ENCODE data around the gene ETFB. TPM values are rescaled to one million over a fixed set of nuclear protein-coding genes. Genes with fewer than 3 reads are reported as not detected.

Gene ETFB
- total RNA-seq, 2 experiments from 2014 or later, result 190 to 193 TPM

- intact Hi-C loops (cut with micrococcal nuclease), result loop anchor here (1.0 kb wide), 1 partner anchor 319 kb away; no protein-coding TSS in a partner anchor
- Mint-ChIP-seq H3K27ac (no peak overlapping the region), H3K27me3 (no peaks in the 10 kb centered on the region), H3K9me3 (no peaks in the 10 kb centered on the region), H3K36me3 (no peaks in the 10 kb centered on the region), H3K4me3 (peak overlapping the region; percentile 85), H3K4me1 (ENCODE audit: low read depth) (peaks cover 15% of the 10 kb centered on the region)
- DNase-seq, result no peak
- CTCF ChIA-PET, result interaction anchor here (0.6 to 2.8 kb wide), 17 partner anchors 11 to 323 kb away, joined by 3 to 30 read pairs (median 4); no protein-coding TSS in a partner anchor
- POLR2A ChIA-PET, result no interaction called here
Measured at GRCh38 chr19:51337861-51338562, 28.2 kb downstream of the ETFB start.

GRCh38 chr19:51337141-51337860 lies 28.9 kb downstream of the ETFB start:
- no peaks in the 10 kb centered on the region for H3K36me3 Mint-ChIP-seq
- ChIA-PET CTCF (interaction anchor here (0.7 to 2.8 kb wide), 14 partner anchors 12 to 324 kb away, joined by 3 to 30 read pairs (median 4); no protein-coding TSS in a partner anchor), POLR2A (interaction anchor here (0.8 kb wide), 1 partner anchor 59 kb away, joined by 3 read pairs; no protein-coding TSS in a partner anchor)
- peaks cover 15% of the 10 kb centered on the region for H3K4me1 Mint-ChIP-seq (ENCODE audit: low read depth)
- H3K27ac Mint-ChIP-seq, result no peak overlapping the region
- intact Hi-C loops (cut with micrococcal nuclease), result no loop called here
- no peaks in the 10 kb centered on the region for H3K9me3 Mint-ChIP-seq
- no peak overlapping the region for H3K4me3 Mint-ChIP-seq
- DNase-seq, result no peak
- H3K27me3 Mint-ChIP-seq, result no peaks in the 10 kb centered on the region

- peaks cover 2% of the 10 kb centered on the region for H3K36me3 Mint-ChIP-seq
- H3K4me1 Mint-ChIP-seq (ENCODE audit: low read depth), result peaks cover 5% of the 10 kb centered on the region
- no peak for DNase-seq
- ChIA-PET CTCF (no interaction called here), POLR2A (no interaction called here)
- H3K27ac Mint-ChIP-seq, result no peak overlapping the region
- intact Hi-C loops (cut with micrococcal nuclease), result no loop called here
- H3K9me3 Mint-ChIP-seq, result no peaks in the 10 kb centered on the region
- H3K4me3 Mint-ChIP-seq, result no peak overlapping the region
- peaks cover 15% of the 10 kb centered on the region for H3K27me3 Mint-ChIP-seq
Measured at GRCh38 chr19:51333836-51334460, 32.2 kb downstream of the ETFB start.

- intact Hi-C loops (cut with micrococcal nuclease), result no loop called here
- Mint-ChIP-seq H3K4me1 (ENCODE audit: low read depth) (peaks cover 5% of the 10 kb centered on the region), H3K27me3 (peaks cover 25% of the 10 kb centered on the region), H3K9me3 (no peaks in the 10 kb centered on the region), H3K36me3 (peaks cover 2% of the 10 kb centered on the region), H3K27ac (no peak overlapping the region), H3K4me3 (no peak overlapping the region)
- DNase-seq, result no peak
- ChIA-PET CTCF (no interaction called here), POLR2A (no interaction called here)
Measured at GRCh38 chr19:51331716-51332115, 34.5 kb downstream of the ETFB start.

GRCh38 chr19:51331193-51331592 lies 35.0 kb downstream of the ETFB start:
- Mint-ChIP-seq H3K4me3 (no peak overlapping the region), H3K4me1 (ENCODE audit: low read depth) (peaks cover 5% of the 10 kb centered on the region), H3K36me3 (peaks cover 2% of the 10 kb centered on the region), H3K27ac (no peak overlapping the region), H3K9me3 (no peaks in the 10 kb centered on the region), H3K27me3 (peaks cover 29% of the 10 kb centered on the region)
- POLR2A ChIA-PET, result no interaction called here
- CTCF ChIA-PET, result no interaction called here
- no peak for DNase-seq
- intact Hi-C loops (cut with micrococcal nuclease), result no loop called here

GRCh38 chr19:51330366-51330765 lies 35.8 kb downstream of the ETFB start:
- Mint-ChIP-seq H3K9me3 (no peaks in the 10 kb centered on the region), H3K27me3 (peaks cover 38% of the 10 kb centered on the region), H3K36me3 (peaks cover 2% of the 10 kb centered on the region), H3K4me1 (ENCODE audit: low read depth) (peaks cover 7% of the 10 kb centered on the region), H3K4me3 (no peak overlapping the region), H3K27ac (no peak overlapping the region)
- intact Hi-C loops (cut with micrococcal nuclease), result no loop called here
- ChIA-PET POLR2A (no interaction called here), CTCF (no interaction called here)
- DNase-seq, result no peak

GRCh38 chr19:51329411-51329810 lies 36.8 kb downstream of the ETFB start:
- H3K27ac Mint-ChIP-seq, result no peak overlapping the region
- peaks cover 7% of the 10 kb centered on the region for H3K4me1 Mint-ChIP-seq (ENCODE audit: low read depth)
- no peaks in the 10 kb centered on the region for H3K9me3 Mint-ChIP-seq
- H3K36me3 Mint-ChIP-seq, result peaks cover 2% of the 10 kb centered on the region
- POLR2A ChIA-PET, result no interaction called here
- intact Hi-C loops (cut with micrococcal nuclease), result no loop called here
- no peak for DNase-seq
- peaks cover 42% of the 10 kb centered on the region for H3K27me3 Mint-ChIP-seq
- no peak overlapping the region for H3K4me3 Mint-ChIP-seq
- CTCF ChIA-PET, result no interaction called here

- H3K4me3 Mint-ChIP-seq, result peak overlapping the region; percentile 14
- ChIA-PET CTCF (interaction anchor here (0.9 kb wide), 1 partner anchor 14 kb away, joined by 3 read pairs; the partner anchor contains the start of gene VSIG10L), POLR2A (interaction anchor here (1.1 kb wide), 1 partner anchor 12 kb away, joined by 3 read pairs; no protein-coding TSS in a partner anchor)
- no peaks in the 10 kb centered on the region for H3K9me3 Mint-ChIP-seq
- intact Hi-C loops (cut with micrococcal nuclease), result loop anchor here (2.0 kb wide), 1 partner anchor 15 kb away; no protein-coding TSS in a partner anchor
- H3K27ac Mint-ChIP-seq, result no peak overlapping the region
- H3K27me3 Mint-ChIP-seq, result peaks cover 52% of the 10 kb centered on the region
- peaks cover 2% of the 10 kb centered on the region for H3K36me3 Mint-ChIP-seq
- H3K4me1 Mint-ChIP-seq (ENCODE audit: low read depth), result peaks cover 7% of the 10 kb centered on the region
- DNase-seq, result peak; percentile 78
Measured at GRCh38 chr19:51327066-51328001, 38.9 kb downstream of the ETFB start.

GRCh38 chr19:51326216-51327065 lies 39.7 kb downstream of the ETFB start:
- no peak for DNase-seq
- no peak overlapping the region for H3K4me3 Mint-ChIP-seq
- no peak overlapping the region for H3K27ac Mint-ChIP-seq
- peaks cover 7% of the 10 kb centered on the region for H3K4me1 Mint-ChIP-seq (ENCODE audit: low read depth)
- peaks cover 2% of the 10 kb centered on the region for H3K36me3 Mint-ChIP-seq
- intact Hi-C loops (cut with micrococcal nuclease), result loop anchor here (2.0 kb wide), 1 partner anchor 14 kb away; no protein-coding TSS in a partner anchor
- ChIA-PET CTCF (no interaction called here), POLR2A (no interaction called here)
- peaks cover 49% of the 10 kb centered on the region for H3K27me3 Mint-ChIP-seq
- H3K9me3 Mint-ChIP-seq, result no peaks in the 10 kb centered on the region

- Mint-ChIP-seq H3K36me3 (no peaks in the 10 kb centered on the region), H3K27ac (no peak overlapping the region), H3K9me3 (no peaks in the 10 kb centered on the region), H3K4me1 (ENCODE audit: low read depth) (peaks cover 7% of the 10 kb centered on the region), H3K27me3 (peaks cover 51% of the 10 kb centered on the region), H3K4me3 (no peak overlapping the region)
- CTCF ChIA-PET, result no interaction called here
- POLR2A ChIA-PET, result no interaction called here
- peak; percentile 39 for DNase-seq
- intact Hi-C loops (cut with micrococcal nuclease), result no loop called here
Measured at GRCh38 chr19:51325161-51325976, 40.8 kb downstream of the ETFB start.
